Epithelial cell of proximal tubule (primary cell): ENCODE data around the gene CAPN13. TPM values are rescaled to one million over a fixed set of nuclear protein-coding genes. Genes with fewer than 3 reads are reported as not detected.

Source experiments
- DNase-seq: peaks from one replicate; pipeline ENCODE4 v3.0.0-alpha.2; 2011; ENCODE audit warnings: low read depth
- H3K4me3 ChIP-seq: 2 replicates; pipeline ENCODE4 v1.5.1; 2011; ENCODE audit warnings: low read depth, mild to moderate bottlenecking, low read length
- CTCF ChIP-seq: conservative IDR thresholded peaks from 2 replicates; pipeline ENCODE4 v1.5.1; 2012; ENCODE audit warnings: low read depth, mild to moderate bottlenecking, low read length
- total RNA-seq: library from RNA; depleted of rRNA; stranded (reverse); fragments of >200 nt; gene quantifications from 2 replicates; pipeline ENCODE4 v1.2.3, GENCODE V29; 2015

CAPN13 gene, protein sequence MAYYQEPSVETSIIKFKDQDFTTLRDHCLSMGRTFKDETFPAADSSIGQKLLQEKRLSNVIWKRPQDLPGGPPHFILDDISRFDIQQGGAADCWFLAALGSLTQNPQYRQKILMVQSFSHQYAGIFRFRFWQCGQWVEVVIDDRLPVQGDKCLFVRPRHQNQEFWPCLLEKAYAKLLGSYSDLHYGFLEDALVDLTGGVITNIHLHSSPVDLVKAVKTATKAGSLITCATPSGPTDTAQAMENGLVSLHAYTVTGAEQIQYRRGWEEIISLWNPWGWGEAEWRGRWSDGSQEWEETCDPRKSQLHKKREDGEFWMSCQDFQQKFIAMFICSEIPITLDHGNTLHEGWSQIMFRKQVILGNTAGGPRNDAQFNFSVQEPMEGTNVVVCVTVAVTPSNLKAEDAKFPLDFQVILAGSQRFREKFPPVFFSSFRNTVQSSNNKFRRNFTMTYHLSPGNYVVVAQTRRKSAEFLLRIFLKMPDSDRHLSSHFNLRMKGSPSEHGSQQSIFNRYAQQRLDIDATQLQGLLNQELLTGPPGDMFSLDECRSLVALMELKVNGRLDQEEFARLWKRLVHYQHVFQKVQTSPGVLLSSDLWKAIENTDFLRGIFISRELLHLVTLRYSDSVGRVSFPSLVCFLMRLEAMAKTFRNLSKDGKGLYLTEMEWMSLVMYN
- total RNA-seq, result 0.07 and 0.63 TPM in 2 replicates

DNA sequence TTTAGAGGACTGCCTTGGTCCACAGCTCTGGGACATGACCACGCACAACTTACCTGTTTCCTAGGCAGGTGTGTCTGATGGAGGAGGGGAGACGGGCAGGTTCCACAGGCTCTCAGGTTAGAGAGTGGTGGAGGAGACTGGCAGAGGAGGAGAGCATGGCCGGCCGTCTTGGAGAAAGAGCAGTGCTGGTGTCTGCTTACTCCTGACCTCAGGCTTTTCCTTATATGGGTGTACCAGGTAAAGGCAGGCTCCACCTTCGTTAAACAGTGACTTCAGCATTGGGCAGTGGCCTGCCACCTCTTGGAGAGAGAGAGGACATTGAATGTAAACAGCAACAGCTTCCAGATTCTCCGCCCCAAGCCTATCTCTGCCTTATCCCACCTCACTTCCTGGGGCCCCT, at the start of gene CAPN13:
Gene CAPN13, minus strand, starts transcription at position 198 of the 400 bp plus-strand sequence. CDS start 20,121 bp downstream, outside the sequence.
- no peak for DNase-seq
- no peak within 1 kb of the TSS for H3K4me3 ChIP-seq
- TF ChIP-seq CTCF, result no peak

GRCh38 chr2:30847841-30848240, 40.6 kb upstream of the CAPN13 start:
- TF ChIP-seq CTCF, result no peak
- no peak for DNase-seq
- no peak overlapping the region for H3K4me3 ChIP-seq

DNA sequence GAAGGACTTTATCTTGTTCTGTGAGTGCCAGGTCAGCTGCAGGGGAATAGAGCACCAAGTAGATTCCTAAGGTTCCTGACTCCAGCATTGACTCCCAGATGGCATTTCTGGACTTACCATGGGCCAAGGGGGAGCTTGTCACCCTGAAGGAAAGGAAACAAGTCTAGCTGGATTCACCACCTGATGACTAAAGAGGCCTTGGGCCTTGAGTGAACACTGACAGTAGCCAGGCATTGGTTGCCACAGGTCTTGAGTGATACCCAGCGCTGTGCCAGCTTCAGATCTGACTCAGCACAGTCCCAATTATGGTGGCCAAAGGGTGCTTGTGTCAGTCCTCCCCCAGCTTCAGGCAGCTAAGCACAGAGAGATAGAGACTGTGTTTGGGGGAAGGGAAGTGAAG, 40.1 kb upstream of the CAPN13 start:
- H3K4me3 ChIP-seq, result no peak overlapping the region
- no peak for TF ChIP-seq CTCF
- DNase-seq, result no peak

DNA sequence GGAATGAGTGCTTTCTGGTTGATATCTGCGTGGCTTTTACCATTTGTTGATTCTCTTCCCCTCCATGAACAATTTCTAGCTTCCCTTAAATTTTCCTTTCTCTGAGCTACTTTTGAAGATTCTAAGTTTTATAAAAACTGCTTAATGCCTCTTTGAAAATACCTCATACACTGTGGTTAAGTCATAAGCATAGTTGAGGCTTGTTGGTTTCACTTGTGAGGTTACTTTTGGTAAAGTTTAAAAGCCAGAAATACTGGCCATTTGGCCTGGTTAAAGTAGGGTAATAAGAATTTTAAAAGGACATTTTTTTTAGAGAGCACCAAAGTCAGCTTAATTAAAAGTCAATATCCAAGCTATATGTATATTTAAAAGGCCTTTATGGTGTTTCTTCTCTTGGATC, 21.3 kb upstream of the CAPN13 start:
- H3K4me3 ChIP-seq, result no peak overlapping the region
- DNase-seq, result no peak
- no peak for TF ChIP-seq CTCF

DNA sequence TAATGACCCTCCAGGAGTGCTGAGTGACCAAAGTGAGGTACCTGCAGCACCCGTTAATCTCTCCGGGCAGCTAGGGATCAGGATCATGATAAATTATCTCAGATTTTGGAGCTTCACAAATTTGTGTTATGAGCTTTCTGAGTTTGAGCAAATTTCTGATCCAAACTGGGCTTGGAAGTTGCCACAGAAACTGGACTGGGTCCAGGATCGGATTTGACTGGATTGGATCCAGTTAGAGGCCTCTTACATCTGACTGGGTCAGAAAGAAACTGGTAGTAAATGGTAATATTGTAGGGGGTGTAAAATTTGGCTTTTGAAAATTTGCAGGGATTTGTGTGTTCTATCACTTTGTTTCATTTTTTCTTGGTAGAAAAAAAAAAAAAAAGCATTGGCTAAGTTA, 19.7 kb upstream of the CAPN13 start:
- no peak for DNase-seq
- no peak overlapping the region for H3K4me3 ChIP-seq
- no peak for TF ChIP-seq CTCF

GRCh38 chr2:30826481-30826880, 19.2 kb upstream of the CAPN13 start:
- H3K4me3 ChIP-seq, result no peak overlapping the region
- TF ChIP-seq CTCF, result no peak
- DNase-seq, result no peak

DNA sequence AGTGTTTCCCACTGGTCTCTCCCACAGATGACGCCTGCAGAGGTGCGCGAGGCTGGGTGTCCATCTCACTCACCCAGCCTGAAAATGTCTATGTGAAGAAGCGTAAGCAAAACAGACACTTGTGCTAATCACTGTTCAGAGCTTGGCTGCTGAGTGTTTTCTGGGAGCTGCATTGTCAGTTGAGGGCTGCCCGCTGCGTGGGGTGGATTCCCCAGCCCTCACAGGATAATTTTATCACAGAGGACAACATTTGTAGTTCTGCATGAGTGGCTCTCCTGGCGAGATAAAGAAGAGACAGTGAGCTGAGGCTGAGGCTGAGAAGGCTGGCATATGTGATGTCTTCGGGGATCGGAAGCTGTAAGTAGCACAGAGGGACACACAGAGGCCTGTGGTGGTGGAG, 16.2 kb upstream of the CAPN13 start:
- no peak for DNase-seq
- no peak for TF ChIP-seq CTCF

More for the DNA sequence above, 16.2 kb upstream of the CAPN13 start:
- no peak overlapping the region for H3K4me3 ChIP-seq
